ENCODE measurements around the gene MAPK11. TPM values are rescaled to one million over a fixed set of nuclear protein-coding genes. Genes with fewer than 3 reads are reported as not detected.

The MAPK11 gene
- total and polyA plus RNA-seq, 4 donors: 5.7 to 40.2 (median 25.2) TPM

- no peaks in the 10 kb centered on the region for H3K27me3 ChIP-seq (ENCODE audit: control insufficient read depth, insufficient read depth, low read length)
- no peak overlapping the region for H3K27ac ChIP-seq (ENCODE audit: low read depth, low read length)
- H3K4me1 ChIP-seq (ENCODE audit: control insufficient read depth, insufficient read depth, low read length): no peaks in the 10 kb centered on the region
- no peaks in the 10 kb centered on the region for H3K9me3 ChIP-seq (ENCODE audit: control insufficient read depth, insufficient read depth, low read length)
- no peak overlapping the region for H3K4me3 ChIP-seq (ENCODE audit: low read depth, low read length)
- whole genome bisulfite sequencing (ENCODE audit: insufficient coverage): 96% methylated on average over 21 of the region's 21 CpGs
- no peak for DNase-seq (ENCODE audit: low read depth in 4 of 6, low spot score in 6 of 6)
- H3K36me3 ChIP-seq (ENCODE audit: control insufficient read depth, insufficient read depth, low read length): peaks cover 100% of the 10 kb centered on the region
Observed at GRCh38 chr22:50286275-50286674, 16.1 kb upstream of the MAPK11 start.

- Histone ChIP-seq H3K27ac (ENCODE audit: low read depth, low read length) (no peak overlapping the region), H3K9me3 (ENCODE audit: control insufficient read depth, insufficient read depth, low read length) (no peaks in the 10 kb centered on the region), H3K4me3 (ENCODE audit: low read depth, low read length) (no peak overlapping the region), H3K27me3 (ENCODE audit: control insufficient read depth, insufficient read depth, low read length) (no peaks in the 10 kb centered on the region), H3K36me3 (ENCODE audit: control insufficient read depth, insufficient read depth, low read length) (peaks cover 100% of the 10 kb centered on the region), H3K4me1 (ENCODE audit: control insufficient read depth, insufficient read depth, low read length) (no peaks in the 10 kb centered on the region)
- 96% methylated on average over 27 of the region's 34 CpGs for WGBS (ENCODE audit: insufficient coverage)
- no peak for DNase-seq (ENCODE audit: low read depth in 4 of 6, low spot score in 6 of 6)
Observed at GRCh38 chr22:50285568-50286229, 15.5 kb upstream of the MAPK11 start.

GRCh38 chr22:50284479-50284878 is 14.3 kb upstream of the MAPK11 start:
- no peak for DNase-seq (ENCODE audit: low read depth in 4 of 6, low spot score in 6 of 6)
- WGBS (ENCODE audit: insufficient coverage): 93% methylated on average over 12 of the region's 13 CpGs
- H3K4me3 ChIP-seq (ENCODE audit: low read depth, low read length): no peak overlapping the region
- no peaks in the 10 kb centered on the region for H3K9me3 ChIP-seq (ENCODE audit: control insufficient read depth, insufficient read depth, low read length)
- no peaks in the 10 kb centered on the region for H3K27me3 ChIP-seq (ENCODE audit: control insufficient read depth, insufficient read depth, low read length)
- peaks cover 100% of the 10 kb centered on the region for H3K36me3 ChIP-seq (ENCODE audit: control insufficient read depth, insufficient read depth, low read length)
- H3K4me1 ChIP-seq (ENCODE audit: control insufficient read depth, insufficient read depth, low read length): no peaks in the 10 kb centered on the region
- H3K27ac ChIP-seq (ENCODE audit: low read depth, low read length): no peak overlapping the region

- H3K4me1 ChIP-seq (ENCODE audit: control insufficient read depth, insufficient read depth, low read length): no peaks in the 10 kb centered on the region
- 95% methylated on average over 20 of the region's 30 CpGs for WGBS (ENCODE audit: insufficient coverage)
- no peaks in the 10 kb centered on the region for H3K27me3 ChIP-seq (ENCODE audit: control insufficient read depth, insufficient read depth, low read length)
- no peak overlapping the region for H3K27ac ChIP-seq (ENCODE audit: low read depth, low read length)
- H3K4me3 ChIP-seq (ENCODE audit: low read depth, low read length): no peak overlapping the region
- no peak for DNase-seq (ENCODE audit: low read depth in 4 of 6, low spot score in 6 of 6)
- no peaks in the 10 kb centered on the region for H3K9me3 ChIP-seq (ENCODE audit: control insufficient read depth, insufficient read depth, low read length)
- peaks cover 100% of the 10 kb centered on the region for H3K36me3 ChIP-seq (ENCODE audit: control insufficient read depth, insufficient read depth, low read length)
Observed at GRCh38 chr22:50283821-50284220, 13.6 kb upstream of the MAPK11 start.

- WGBS (ENCODE audit: insufficient coverage): 92% methylated on average over 28 of the region's 45 CpGs
- Histone ChIP-seq H3K4me1 (ENCODE audit: control insufficient read depth, insufficient read depth, low read length) (no peaks in the 10 kb centered on the region), H3K9me3 (ENCODE audit: control insufficient read depth, insufficient read depth, low read length) (no peaks in the 10 kb centered on the region), H3K27me3 (ENCODE audit: control insufficient read depth, insufficient read depth, low read length) (no peaks in the 10 kb centered on the region), H3K27ac (ENCODE audit: low read depth, low read length) (no peak overlapping the region), H3K36me3 (ENCODE audit: control insufficient read depth, insufficient read depth, low read length) (peaks cover 100% of the 10 kb centered on the region), H3K4me3 (ENCODE audit: low read depth, low read length) (no peak overlapping the region)
- DNase-seq (ENCODE audit: low read depth in 4 of 6, low spot score in 6 of 6): no peak
Observed at GRCh38 chr22:50282361-50283155, 12.4 kb upstream of the MAPK11 start.

- Histone ChIP-seq H3K27ac (ENCODE audit: low read depth, low read length) (no peak overlapping the region), H3K9me3 (ENCODE audit: control insufficient read depth, insufficient read depth, low read length) (no peaks in the 10 kb centered on the region), H3K36me3 (ENCODE audit: control insufficient read depth, insufficient read depth, low read length) (peaks cover 100% of the 10 kb centered on the region), H3K27me3 (ENCODE audit: control insufficient read depth, insufficient read depth, low read length) (no peaks in the 10 kb centered on the region), H3K4me3 (ENCODE audit: low read depth, low read length) (no peak overlapping the region), H3K4me1 (ENCODE audit: control insufficient read depth, insufficient read depth, low read length) (no peaks in the 10 kb centered on the region)
- WGBS (ENCODE audit: insufficient coverage): 83% methylated on average over 24 of the region's 25 CpGs
- DNase-seq (ENCODE audit: low read depth in 4 of 6, low spot score in 6 of 6): no peak
Observed at GRCh38 chr22:50281957-50282356, 11.8 kb upstream of the MAPK11 start.

GRCh38 chr22:50281384-50281760 is 11.2 kb upstream of the MAPK11 start:
- no peak for DNase-seq (ENCODE audit: low read depth in 4 of 6, low spot score in 6 of 6)
- Histone ChIP-seq H3K4me3 (ENCODE audit: low read depth, low read length) (no peak overlapping the region), H3K4me1 (ENCODE audit: control insufficient read depth, insufficient read depth, low read length) (no peaks in the 10 kb centered on the region), H3K36me3 (ENCODE audit: control insufficient read depth, insufficient read depth, low read length) (peaks cover 100% of the 10 kb centered on the region), H3K9me3 (ENCODE audit: control insufficient read depth, insufficient read depth, low read length) (no peaks in the 10 kb centered on the region), H3K27ac (ENCODE audit: low read depth, low read length) (no peak overlapping the region), H3K27me3 (ENCODE audit: control insufficient read depth, insufficient read depth, low read length) (no peaks in the 10 kb centered on the region)
- WGBS (ENCODE audit: insufficient coverage): 97% methylated on average over 33 of the region's 36 CpGs

- WGBS (ENCODE audit: insufficient coverage): 94% methylated on average over 47 of the region's 47 CpGs
- no peaks in the 10 kb centered on the region for H3K27me3 ChIP-seq (ENCODE audit: control insufficient read depth, insufficient read depth, low read length)
- peaks cover 100% of the 10 kb centered on the region for H3K36me3 ChIP-seq (ENCODE audit: control insufficient read depth, insufficient read depth, low read length)
- DNase-seq (ENCODE audit: low read depth in 4 of 6, low spot score in 6 of 6): no peak
- no peak overlapping the region for H3K4me3 ChIP-seq (ENCODE audit: low read depth, low read length)
- no peaks in the 10 kb centered on the region for H3K9me3 ChIP-seq (ENCODE audit: control insufficient read depth, insufficient read depth, low read length)
- H3K4me1 ChIP-seq (ENCODE audit: control insufficient read depth, insufficient read depth, low read length): no peaks in the 10 kb centered on the region
- H3K27ac ChIP-seq (ENCODE audit: low read depth, low read length): no peak overlapping the region
Observed at GRCh38 chr22:50280708-50281383, 10.7 kb upstream of the MAPK11 start.

GRCh38 chr22:50280022-50280707 is 10.0 kb upstream of the MAPK11 start:
- no peak overlapping the region for H3K4me3 ChIP-seq (ENCODE audit: low read depth, low read length)
- H3K36me3 ChIP-seq (ENCODE audit: control insufficient read depth, insufficient read depth, low read length): peaks cover 100% of the 10 kb centered on the region
- 96% methylated on average over 38 of the region's 38 CpGs for WGBS (ENCODE audit: insufficient coverage)

More at GRCh38 chr22:50280022-50280707, 10.0 kb upstream of the MAPK11 start:
- peaks cover 2% of the 10 kb centered on the region for H3K4me1 ChIP-seq (ENCODE audit: control insufficient read depth, insufficient read depth, low read length)
- no peaks in the 10 kb centered on the region for H3K9me3 ChIP-seq (ENCODE audit: control insufficient read depth, insufficient read depth, low read length)
- no peak for DNase-seq (ENCODE audit: low read depth in 4 of 6, low spot score in 6 of 6)
- H3K27me3 ChIP-seq (ENCODE audit: control insufficient read depth, insufficient read depth, low read length): no peaks in the 10 kb centered on the region
- no peak overlapping the region for H3K27ac ChIP-seq (ENCODE audit: low read depth, low read length)
